Panc1 (cell line): ENCODE data around the gene GATAD2B. TPM values are rescaled to one million over a fixed set of nuclear protein-coding genes. Genes with fewer than 3 reads are reported as not detected.

Experiments
- ATAC-seq: fragments of 200-7000 bp; cut with Tn5 transposase; 2 replicates; pipeline ENCODE4 v1.9.1; 2020; ENCODE audit warnings: mild to moderate bottlenecking, moderate library complexity
- BruUV-seq: library from RNA; stranded (reverse); fragments of 400-500 nt; replicated peaks from 2 replicates; lab custom pipeline; 2021; lab: Mats Ljungman, UMichigan
- CTCF ChIA-PET: fragments of 300-600 bp; sonication (Branson Sonifier 250); formaldehyde crosslinking; loops from one replicate; lab custom pipeline; 2022; ENCODE audit warnings: antibody characterized with exemption; lab: Charles Lee
- POLR2A ChIA-PET: fragments of 300-600 bp; sonication (Branson Sonifier 250); formaldehyde crosslinking; loops from one replicate; lab custom pipeline; 2022; ENCODE audit warnings: antibody characterized with exemption; lab: Charles Lee
- DNase-seq: peaks from one replicate; pipeline ENCODE4 v3.0.0-alpha.2; 2010; ENCODE audit warnings: low read depth, low spot score
- H3K27ac ChIP-seq: 2 replicates; pipeline ENCODE4 v1.5.1; 2011; ENCODE audit warnings: mild to moderate bottlenecking, low read length, inconsistent platforms
- H3K27me3 ChIP-seq: fragments of 200-500 bp; sonication (Bioruptor generic); 2 replicates; pipeline ENCODE4 v1.6.0; 2014; ENCODE audit warnings: low read length, inconsistent platforms; ENCODE audit not compliant: control insufficient read depth, insufficient read depth
- H3K36me3 ChIP-seq: fragments of 200-500 bp; sonication (Bioruptor generic); 2 replicates; pipeline ENCODE4 v1.5.1; 2014; ENCODE audit warnings: inconsistent platforms, mild to moderate bottlenecking, low read length, moderate library complexity; ENCODE audit not compliant: control insufficient read depth, insufficient read depth
- H3K4me1 ChIP-seq: 2 replicates; pipeline ENCODE4 v1.5.1; 2011; ENCODE audit warnings: inconsistent platforms, mild to moderate bottlenecking, low read length, moderate library complexity; ENCODE audit not compliant: control insufficient read depth, insufficient read depth
- H3K4me3 ChIP-seq, 2 experiments: 2 replicates each; pipeline ENCODE4 v1.5.1; 2011 to 2012; ENCODE audit warnings: low read depth in 2 of 2, low read length in 2 of 2, mild to moderate bottlenecking in 2 of 2, inconsistent platforms in 1 of 2, moderate library complexity in 1 of 2
- H3K9me3 ChIP-seq: fragments of 200-500 bp; sonication (Bioruptor generic); 2 replicates; pipeline ENCODE4 v1.5.1; 2014; ENCODE audit warnings: low read depth, mild to moderate bottlenecking, inconsistent platforms, low read length, moderate library complexity; ENCODE audit not compliant: control insufficient read depth, insufficient read depth
- CTCF ChIP-seq: fragments of 450-650 bp; IDR thresholded peaks from 2 replicates; pipeline ENCODE4 v1.5.1; 2017; ENCODE audit warnings: mild to moderate bottlenecking
- POLR2AphosphoS5 ChIP-seq: IDR thresholded peaks from 2 replicates; pipeline ENCODE4 v1.6.1; 2012; ENCODE audit warnings: mild to moderate bottlenecking, low read depth, low read length, moderate library complexity
- REST ChIP-seq, 2 experiments: IDR thresholded peaks; 2 replicates each; pipeline ENCODE4 v1.6.1; 2011 to 2012; ENCODE audit warnings: low read depth in 2 of 2, control low read depth in 1 of 2, low read length in 1 of 2, mild to moderate bottlenecking in 1 of 2, moderate library complexity in 1 of 2; ENCODE audit not compliant: insufficient read depth in 1 of 2
- SIN3A ChIP-seq: IDR thresholded peaks from 2 replicates; pipeline ENCODE4 v1.6.1; 2012; ENCODE audit warnings: low read depth, mild to moderate bottlenecking, low read length, moderate library complexity, borderline replicate concordance; ENCODE audit not compliant: insufficient read depth
- TCF7L2 ChIP-seq: IDR thresholded peaks from 2 replicates; pipeline ENCODE4 v1.6.1; 2011; ENCODE audit warnings: mild to moderate bottlenecking, low read depth, low read length, inconsistent platforms
- in situ Hi-C: cut with HindIII; loops from 2 replicates; pipeline ENCODE4 v1.10.0; 2016; ENCODE audit warnings: low sequenced_read_pairs, low pct_unique_long_range_greater_than_20kb
- intact Hi-C: fragments of 100-400 bp; cut with micrococcal nuclease; formaldehyde crosslinking; loops from one replicate; pipeline ENCODE4 v1.10.0; 2022; ENCODE audit not compliant: unreplicated experiment
- total RNA-seq: library from RNA; stranded (reverse); gene quantifications from one replicate; pipeline ENCODE4 v1.2.1, GENCODE V29; 2021; ENCODE audit not compliant: unreplicated experiment

Gene GATAD2B
- total RNA-seq, 1 experiment from 2014 or later, result 47.2 TPM

GRCh38 chr1:153804112-153804511 is 118.7 kb downstream of the GATAD2B start:
- Histone ChIP-seq H3K27me3 (no peaks in the 10 kb centered on the region), H3K4me1 (no peaks in the 10 kb centered on the region), H3K4me3 (no peak overlapping the region), H3K36me3 (peaks cover 6% of the 10 kb centered on the region; the same call in 1 of the 2 replicates), H3K27ac (no peak overlapping the region), H3K9me3 (no peaks in the 10 kb centered on the region)
- intact Hi-C loops (no loop called here), in situ Hi-C loops (no loop called here)
- ChIA-PET POLR2A (no interaction called here), CTCF (no interaction called here)
- BruUV-seq, result no TSS peak
- ATAC-seq (no peak), DNase-seq (no peak)
- TF ChIP-seq POLR2AphosphoS5, result no peak
- no peak for TF ChIP-seq REST (IDR thresholded peaks at IDR 0.05; ENCODE audit: insufficient read depth in 1 of 2, low read depth in 2 of 2, low read length in 1 of 2)

GRCh38 chr1:153803470-153804056 is 119.2 kb downstream of the GATAD2B start:
- ChIA-PET CTCF (no interaction called here), POLR2A (no interaction called here)
- Histone ChIP-seq H3K4me3 (no peak overlapping the region), H3K36me3 (peaks cover 6% of the 10 kb centered on the region; the same call in 1 of the 2 replicates), H3K27me3 (no peaks in the 10 kb centered on the region), H3K4me1 (no peaks in the 10 kb centered on the region), H3K27ac (no peak overlapping the region), H3K9me3 (no peaks in the 10 kb centered on the region)
- no peak for ATAC-seq
- DNase-seq, result no peak
- in situ Hi-C loops (no loop called here), intact Hi-C loops (no loop called here)
- BruUV-seq, result no TSS peak
- TF ChIP-seq POLR2AphosphoS5, result no peak
- no peak for TF ChIP-seq REST (IDR thresholded peaks at IDR 0.05; ENCODE audit: insufficient read depth in 1 of 2, low read depth in 2 of 2, low read length in 1 of 2)
- no peak for TF ChIP-seq TCF7L2
- TF ChIP-seq SIN3A, result no peak
- TF ChIP-seq CTCF, result no peak
